OCI-LY7 (cell line): ENCODE data around the gene F2RL2. TPM values are rescaled to one million over a fixed set of nuclear protein-coding genes. Genes with fewer than 3 reads are reported as not detected.

ENCODE experiments used
- BruUV-seq: library from RNA; stranded (reverse); fragments of 400-500 nt; replicated peaks from 2 replicates; lab custom pipeline; 2021; lab: Mats Ljungman, UMichigan
- CTCF ChIA-PET: fragments of 300-600 bp; sonication (Branson Sonifier 250); formaldehyde crosslinking; loops from one replicate; lab custom pipeline; 2022; ENCODE audit warnings: antibody characterized with exemption; ENCODE audit not compliant: unreplicated experiment; lab: Charles Lee
- POLR2A ChIA-PET: fragments of 300-600 bp; sonication (Branson Sonifier 250); formaldehyde crosslinking; loops from one replicate; lab custom pipeline; 2022; ENCODE audit warnings: antibody characterized with exemption; lab: Charles Lee
- DNase-seq: peaks from one replicate; pipeline ENCODE4 v3.0.0-alpha.2; 2015; ENCODE audit warnings: low spot score
- H2AFZ ChIP-seq: fragments of 200-600 bp; sonication (generic), shearing (Covaris generic); 2 replicates; pipeline ENCODE4 v1.6.1; 2014; ENCODE audit warnings: mild to moderate bottlenecking, antibody characterized with exemption, low read length, moderate library complexity
- H3K27ac ChIP-seq: fragments of 200-600 bp; sonication (generic); 2 replicates; pipeline ENCODE4 v1.5.1; 2014; ENCODE audit warnings: mixed run types, low read depth, mild to moderate bottlenecking, moderate library complexity, low read length, inconsistent platforms; ENCODE audit not compliant: poor library complexity, severe bottlenecking
- H3K36me3 ChIP-seq: fragments of 200-600 bp; sonication (generic); 2 replicates; pipeline ENCODE4 v1.6.1; 2014; ENCODE audit warnings: mild to moderate bottlenecking, antibody characterized with exemption, low read length, moderate library complexity, mixed read lengths; ENCODE audit not compliant: insufficient read depth
- H3K4me1 ChIP-seq: fragments of 200-600 bp; sonication (generic); 2 replicates; pipeline ENCODE4 v1.5.1; 2014; ENCODE audit warnings: mild to moderate bottlenecking, low read length; ENCODE audit not compliant: insufficient read depth, poor library complexity, severe bottlenecking
- H3K4me2 ChIP-seq: fragments of 200-600 bp; sonication (generic); 2 replicates; pipeline ENCODE4 v1.6.1; 2014; ENCODE audit warnings: mild to moderate bottlenecking, low read length
- H3K4me3 ChIP-seq: fragments of 200-600 bp; sonication (generic); 2 replicates; pipeline ENCODE4 v1.5.1; 2014; ENCODE audit warnings: mild to moderate bottlenecking, low read depth, low read length; ENCODE audit not compliant: poor library complexity, severe bottlenecking
- H3K79me2 ChIP-seq: fragments of 200-600 bp; sonication (generic); 2 replicates; pipeline ENCODE4 v1.6.1; 2016; ENCODE audit warnings: low read depth, mild to moderate bottlenecking, low read length, moderate library complexity, mixed read lengths; ENCODE audit not compliant: insufficient read depth
- H3K9me2 ChIP-seq: fragments of 200-600 bp; sonication (generic); 2 replicates; pipeline ENCODE4 v1.6.1; 2016; ENCODE audit warnings: mild to moderate bottlenecking, low read length, mixed read lengths; ENCODE audit not compliant: insufficient read depth
- H3K9me3 ChIP-seq: fragments of 200-600 bp; sonication (generic); 2 replicates; pipeline ENCODE4 v1.6.1; 2014; ENCODE audit warnings: mild to moderate bottlenecking, mixed run types, low read length, mixed read lengths
- H4K20me1 ChIP-seq: fragments of 200-600 bp; sonication (generic); 2 replicates; pipeline ENCODE4 v1.6.1; 2014; ENCODE audit warnings: mild to moderate bottlenecking, antibody characterized with exemption, low read length, moderate library complexity, mixed read lengths; ENCODE audit not compliant: insufficient read depth
- CTCF ChIP-seq: fragments of 200-600 bp; sonication (generic); conservative IDR thresholded peaks from 2 replicates; pipeline ENCODE4 v1.5.1; 2014; ENCODE audit warnings: mild to moderate bottlenecking, antibody characterized with exemption, low read length, moderate library complexity, mixed read lengths
- EZH2phosphoT487 ChIP-seq: fragments of 200-600 bp; sonication (generic); IDR thresholded peaks from 2 replicates; pipeline ENCODE4 v1.6.1; 2018; ENCODE audit warnings: low read depth, borderline replicate concordance, mild to moderate bottlenecking, mixed run types, antibody characterized with exemption, low read length, moderate library complexity, mixed read lengths
- intact Hi-C: fragments of 100-400 bp; cut with micrococcal nuclease; formaldehyde crosslinking; loops from one replicate; pipeline ENCODE4 v1.10.0; 2022; ENCODE audit not compliant: unreplicated experiment
- total RNA-seq, 2 experiments: library from RNA; depleted of rRNA in 1 of 2; stranded (reverse); fragments of >200 nt in 1 of 2; shearing (Covaris generic) in 1 of 2; gene quantifications; 2 replicates each; pipeline ENCODE4 v1.2.3, GENCODE V29; 2014 to 2022

The F2RL2 gene
- total RNA-seq, 2 experiments from 2014 or later: not detected

- H2AFZ ChIP-seq: no peak overlapping the region
- TF ChIP-seq CTCF (no peak), EZH2phosphoT487 (no peak)
- no TSS peak for BruUV-seq
- peaks cover 66% of the 10 kb centered on the region for H3K36me3 ChIP-seq
- H3K9me2 ChIP-seq: no peaks in the 10 kb centered on the region
- H3K4me2 ChIP-seq: no peak overlapping the region
- H3K4me1 ChIP-seq: no peaks in the 10 kb centered on the region
- CTCF ChIA-PET: no interaction called here
- H3K9me3 ChIP-seq: peaks cover 18% of the 10 kb centered on the region
- no peaks in the 10 kb centered on the region for H4K20me1 ChIP-seq
- no peak overlapping the region for H3K27ac ChIP-seq
- POLR2A ChIA-PET: no interaction called here
- no peak overlapping the region for H3K4me3 ChIP-seq
- intact Hi-C loops: no loop called here
- H3K79me2 ChIP-seq: no peaks in the 10 kb centered on the region
- DNase-seq: no peak
These were observed 25.9 kb upstream of the F2RL2 start for GRCh38 chr5:76649140-76649539.

GRCh38 chr5:76643371-76643770 lies 20.2 kb upstream of the F2RL2 start:
- intact Hi-C loops: no loop called here
- H3K9me2 ChIP-seq: no peaks in the 10 kb centered on the region
- H3K4me1 ChIP-seq: peaks cover 12% of the 10 kb centered on the region
- H3K79me2 ChIP-seq: no peaks in the 10 kb centered on the region
- POLR2A ChIA-PET: interaction anchor here (0.7 kb wide), 1 partner anchor 11 kb away, joined by 3 read pairs; no protein-coding TSS in a partner anchor
- CTCF ChIA-PET: no interaction called here
- H3K36me3 ChIP-seq: peaks cover 50% of the 10 kb centered on the region
- TF ChIP-seq EZH2phosphoT487: no peak
- TF ChIP-seq CTCF: no peak
- no peak overlapping the region for H3K27ac ChIP-seq
- no peak overlapping the region for H3K4me3 ChIP-seq
- no peak for DNase-seq
- no peaks in the 10 kb centered on the region for H4K20me1 ChIP-seq
- H3K9me3 ChIP-seq: no peaks in the 10 kb centered on the region; the same call in 1 of the 2 replicates
- H3K4me2 ChIP-seq: no peak overlapping the region
- H2AFZ ChIP-seq: no peak overlapping the region
- no TSS peak for BruUV-seq

- TF ChIP-seq EZH2phosphoT487 (no peak), CTCF (no peak)
- no TSS peak for BruUV-seq
- H3K4me3 ChIP-seq: no peak overlapping the region
- ChIA-PET CTCF (no interaction called here), POLR2A (interaction anchor here (0.6 kb wide), 1 partner anchor 181 kb away, joined by 3 read pairs; no protein-coding TSS in a partner anchor)
- H3K4me1 ChIP-seq: peaks cover 15% of the 10 kb centered on the region
- H3K36me3 ChIP-seq: peaks cover 47% of the 10 kb centered on the region
- no peak overlapping the region for H3K27ac ChIP-seq
- no peaks in the 10 kb centered on the region for H3K9me3 ChIP-seq
- H3K79me2 ChIP-seq: no peaks in the 10 kb centered on the region
- no peaks in the 10 kb centered on the region for H3K9me2 ChIP-seq
- intact Hi-C loops: no loop called here
- no peak overlapping the region for H2AFZ ChIP-seq
- H4K20me1 ChIP-seq: no peaks in the 10 kb centered on the region
- H3K4me2 ChIP-seq: no peak overlapping the region
- no peak for DNase-seq
These were observed 19.3 kb upstream of the F2RL2 start for GRCh38 chr5:76642390-76643040.
